ES-I3 (cell line): ENCODE measurements around the gene CNTNAP2.

Experiments
- H3K36me3 ChIP-seq: 2 replicates; pipeline ENCODE4 v1.6.1; 2013; ENCODE audit warnings: mild to moderate bottlenecking, low read length, control low read depth, moderate library complexity; ENCODE audit not compliant: insufficient read depth
- H3K4me1 ChIP-seq: 2 replicates; pipeline ENCODE4 v1.6.1; 2013; ENCODE audit warnings: mild to moderate bottlenecking, control low read depth, low read length; ENCODE audit not compliant: insufficient read depth
- H3K9ac ChIP-seq: 2 replicates; pipeline ENCODE4 v1.6.1; 2013; ENCODE audit warnings: low read depth, mild to moderate bottlenecking, low read length, moderate library complexity
- H3K9me3 ChIP-seq: 2 replicates; pipeline ENCODE4 v1.6.1; 2013; ENCODE audit warnings: mild to moderate bottlenecking, low read length, moderate library complexity; ENCODE audit not compliant: control insufficient read depth, insufficient read depth

Gene CNTNAP2

DNA sequence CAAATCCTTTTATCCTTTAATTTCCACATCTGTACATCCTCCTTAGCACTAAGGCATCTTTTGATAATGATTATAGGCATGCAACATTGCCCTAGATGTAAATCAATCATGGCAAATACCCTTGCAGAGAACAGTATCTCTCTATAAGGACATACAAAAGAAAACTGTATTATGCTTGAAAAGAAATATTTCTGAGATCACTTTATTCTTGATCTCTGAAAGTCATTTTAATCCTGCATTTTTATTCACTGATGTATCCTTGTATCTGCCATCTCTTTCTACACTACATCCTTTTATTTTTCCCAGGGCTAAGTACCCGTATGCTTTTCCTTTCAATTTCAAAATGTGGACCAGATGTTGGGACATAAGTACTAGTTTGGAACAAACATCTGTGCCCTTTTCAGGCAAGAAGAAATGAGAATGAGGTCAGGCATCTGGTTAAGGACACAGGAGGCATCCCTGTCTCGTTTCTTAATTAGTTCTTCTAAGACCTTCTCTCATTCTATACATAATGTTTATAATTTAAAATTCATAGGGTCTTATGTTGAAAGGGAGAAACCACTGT is 338.6 kb downstream of the CNTNAP2 start:
- H3K4me1 ChIP-seq = no peaks in the 10 kb centered on the region
- H3K9ac ChIP-seq = no peak overlapping the region
- no peaks in the 10 kb centered on the region for H3K9me3 ChIP-seq
- H3K36me3 ChIP-seq = no peaks in the 10 kb centered on the region

DNA sequence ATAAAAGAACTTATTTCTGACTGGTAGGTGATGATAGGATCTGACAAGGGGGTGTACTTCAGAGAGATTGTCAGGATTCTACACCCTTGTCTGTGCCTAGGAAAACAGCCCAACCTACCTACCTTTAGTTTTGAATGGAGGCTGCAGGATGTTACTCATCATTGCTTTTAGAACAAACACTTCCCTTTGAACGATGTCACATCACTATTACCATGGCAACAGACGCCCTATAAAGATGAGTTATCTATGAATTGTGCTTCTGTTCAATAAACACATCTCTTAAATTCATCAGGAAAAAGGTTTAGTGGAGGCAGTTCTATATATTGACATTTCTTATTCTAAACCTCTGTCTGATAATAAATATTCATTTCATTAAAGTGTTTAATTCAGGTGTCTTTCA is 362.4 kb downstream of the CNTNAP2 start:
- Histone ChIP-seq H3K9me3 (no peaks in the 10 kb centered on the region), H3K36me3 (no peaks in the 10 kb centered on the region), H3K9ac (no peak overlapping the region), H3K4me1 (no peaks in the 10 kb centered on the region)

DNA sequence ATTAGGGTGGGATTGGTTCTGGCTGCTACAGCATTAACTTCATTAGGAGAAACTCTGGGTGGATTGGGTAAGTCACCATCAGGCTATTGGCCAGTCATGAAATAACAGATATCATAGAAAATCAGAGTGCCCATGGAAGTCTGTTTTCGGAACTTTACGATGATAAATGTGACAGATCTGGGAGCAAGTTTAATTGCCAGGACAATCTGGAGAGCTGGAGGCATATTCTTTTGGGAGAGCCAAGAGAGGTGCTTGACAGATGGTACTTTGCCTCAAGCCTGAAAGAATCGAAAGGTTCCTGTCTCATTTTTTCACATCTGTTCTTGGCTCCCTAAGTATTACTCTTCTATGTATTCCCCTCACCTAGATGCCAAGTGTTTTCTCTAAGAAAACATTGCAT is 369.9 kb downstream of the CNTNAP2 start:
- H3K4me1 ChIP-seq = no peaks in the 10 kb centered on the region
- H3K9me3 ChIP-seq = 0 out of 2 replicates have a peak, but pooled peaks cover 7% of the 10 kb centered on the region
- no peaks in the 10 kb centered on the region for H3K36me3 ChIP-seq
- no peak overlapping the region for H3K9ac ChIP-seq

DNA sequence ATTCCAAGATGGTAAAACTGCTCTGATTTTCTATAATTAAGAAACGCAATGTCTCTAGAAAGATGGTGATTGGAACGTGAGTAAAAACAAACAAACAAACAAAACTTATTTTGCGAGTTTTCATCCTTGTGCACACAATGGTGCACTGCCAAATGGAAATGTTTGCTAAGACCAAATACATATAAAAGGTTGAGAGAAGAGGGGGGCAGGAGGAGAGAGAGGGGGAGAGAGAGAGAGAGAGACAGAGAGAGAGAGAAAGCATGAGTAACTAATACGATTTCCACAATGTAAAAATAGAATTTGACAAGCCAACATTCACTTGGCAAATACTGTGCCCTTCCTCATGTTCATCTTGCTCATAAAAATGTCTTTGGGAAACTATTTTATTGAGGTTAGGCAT is 375.4 kb downstream of the CNTNAP2 start:
- H3K4me1 ChIP-seq = no peaks in the 10 kb centered on the region
- H3K9ac ChIP-seq = no peak overlapping the region
- 0 out of 2 replicates have a peak, but pooled peaks cover 7% of the 10 kb centered on the region for H3K9me3 ChIP-seq
- H3K36me3 ChIP-seq = no peaks in the 10 kb centered on the region

DNA sequence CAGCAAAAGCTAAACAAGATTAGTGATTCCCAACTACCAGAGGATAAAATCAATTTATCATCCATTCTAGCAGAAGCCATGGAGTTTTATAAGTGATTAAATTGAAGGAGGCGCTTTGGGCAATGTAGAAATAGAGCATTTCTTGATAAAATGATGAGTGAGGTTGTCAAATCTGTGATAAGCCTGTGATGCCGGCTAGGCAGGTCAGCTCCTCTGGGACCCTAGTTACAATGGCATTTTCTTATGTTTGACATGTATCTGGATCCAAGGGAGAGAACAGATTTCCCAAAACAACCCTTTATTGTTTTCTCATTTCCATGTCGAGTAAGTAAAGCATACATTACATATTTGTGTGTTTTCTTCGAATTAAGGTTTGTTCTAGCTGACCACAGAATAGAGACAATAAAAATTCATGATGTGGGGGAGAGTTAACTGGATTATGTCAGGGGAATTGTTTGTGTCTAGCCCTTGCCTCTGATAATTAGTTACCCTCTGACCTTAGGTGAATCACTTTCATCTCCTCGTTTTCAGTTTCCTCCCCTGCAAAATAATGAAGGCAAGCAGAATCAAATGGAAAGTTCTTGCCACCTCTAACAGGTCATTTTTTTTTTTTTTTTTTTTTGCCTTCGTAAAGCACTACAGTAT is 378.5 kb downstream of the CNTNAP2 start:
- Histone ChIP-seq H3K9me3 (no peaks in the 10 kb centered on the region), H3K9ac (no peak overlapping the region), H3K4me1 (no peaks in the 10 kb centered on the region), H3K36me3 (no peaks in the 10 kb centered on the region)

DNA sequence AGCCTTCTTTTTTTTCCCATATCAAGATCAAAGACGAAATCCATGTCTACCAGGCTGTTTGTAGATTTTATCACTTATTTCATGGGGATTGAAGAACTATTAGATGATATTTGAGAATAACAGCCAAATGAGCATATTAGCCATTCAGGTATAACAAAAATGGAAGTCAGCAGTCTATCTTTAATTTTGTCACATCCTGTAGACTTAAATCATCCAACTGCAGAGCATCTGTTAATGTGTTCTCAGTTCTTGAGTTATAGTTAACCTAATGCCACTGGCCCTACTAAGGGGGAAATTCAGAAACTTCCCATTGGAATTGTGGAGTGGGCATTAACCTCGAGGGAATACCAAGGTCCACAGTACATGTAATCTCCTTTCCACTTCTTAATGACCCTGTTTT is 380.1 kb downstream of the CNTNAP2 start:
- Histone ChIP-seq H3K9me3 (no peaks in the 10 kb centered on the region; the same call in 1 of the 2 replicates), H3K36me3 (no peaks in the 10 kb centered on the region), H3K4me1 (no peaks in the 10 kb centered on the region), H3K9ac (no peak overlapping the region)

DNA sequence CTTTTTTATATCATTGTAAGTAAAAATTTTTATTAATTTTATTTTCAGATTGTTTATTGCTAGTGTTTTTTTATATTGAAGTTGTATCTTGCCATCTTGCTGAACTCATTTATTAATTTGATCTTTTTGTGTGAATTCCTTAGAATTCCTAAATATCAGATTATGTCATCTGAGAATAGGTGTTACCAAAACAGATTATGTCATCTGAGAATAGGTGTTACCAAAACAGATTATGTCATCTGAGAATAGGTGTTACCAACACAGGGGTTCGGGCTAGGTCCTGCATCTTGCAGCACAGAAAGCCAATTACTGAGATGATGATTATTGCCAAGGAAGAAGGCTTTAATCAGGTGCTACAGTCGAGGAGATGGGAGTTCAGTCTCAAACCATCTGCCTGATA is 383.4 kb downstream of the CNTNAP2 start:
- no peak overlapping the region for H3K9ac ChIP-seq
- H3K9me3 ChIP-seq = peaks cover 3% of the 10 kb centered on the region
- H3K36me3 ChIP-seq = no peaks in the 10 kb centered on the region
- no peaks in the 10 kb centered on the region for H3K4me1 ChIP-seq

DNA sequence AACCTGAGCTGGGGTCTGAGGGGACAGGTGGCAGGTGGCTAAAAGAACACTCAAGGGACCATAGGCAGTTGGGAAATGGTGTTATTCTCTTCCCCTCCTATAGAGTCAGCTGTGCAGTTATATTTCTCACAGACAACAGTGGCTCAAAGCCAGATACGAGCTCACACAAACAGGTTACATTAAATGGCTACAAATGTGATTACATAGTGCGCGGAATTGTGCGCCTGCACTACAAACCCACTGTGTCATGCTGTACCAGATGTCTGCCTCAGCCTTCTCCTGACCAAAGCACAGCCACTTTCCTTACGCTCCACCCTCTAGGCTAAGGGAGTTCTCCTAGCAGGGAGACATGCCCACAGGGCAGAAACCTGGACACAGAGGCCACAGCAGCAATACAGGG is 387.2 kb downstream of the CNTNAP2 start:
- Histone ChIP-seq H3K4me1 (no peaks in the 10 kb centered on the region), H3K9me3 (peaks cover 3% of the 10 kb centered on the region), H3K9ac (no peak overlapping the region), H3K36me3 (no peaks in the 10 kb centered on the region)

DNA sequence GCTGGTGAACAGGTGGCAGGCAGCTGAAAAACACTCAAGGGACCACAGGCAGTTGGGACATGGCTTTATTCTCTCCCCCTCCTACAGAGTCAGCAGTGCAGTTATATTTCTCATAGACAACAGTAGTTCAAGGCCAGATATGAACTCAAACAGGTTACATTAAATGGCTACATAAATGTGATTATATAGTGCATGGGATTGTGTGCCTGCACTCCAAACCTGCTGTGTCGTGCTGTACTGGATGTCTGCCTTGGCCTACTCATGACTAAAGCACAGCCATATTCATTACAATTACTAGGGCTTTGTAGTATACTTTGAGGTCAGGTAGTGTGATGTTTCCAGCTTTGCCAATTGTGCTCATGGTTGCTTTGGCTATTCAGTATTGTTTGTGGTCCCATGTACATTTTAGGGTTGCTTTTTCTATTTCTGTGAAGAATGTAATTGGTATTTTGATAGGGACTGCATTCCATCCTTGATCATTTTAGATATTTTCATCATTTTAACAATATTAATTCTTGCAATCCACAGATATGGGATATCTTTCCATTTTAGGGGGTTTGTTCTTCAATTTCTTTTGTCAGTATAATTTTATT is 393.6 kb downstream of the CNTNAP2 start:
- H3K9ac ChIP-seq = no peak overlapping the region
- no peaks in the 10 kb centered on the region for H3K4me1 ChIP-seq
- no peaks in the 10 kb centered on the region for H3K36me3 ChIP-seq
- H3K9me3 ChIP-seq = peaks cover 5% of the 10 kb centered on the region

DNA sequence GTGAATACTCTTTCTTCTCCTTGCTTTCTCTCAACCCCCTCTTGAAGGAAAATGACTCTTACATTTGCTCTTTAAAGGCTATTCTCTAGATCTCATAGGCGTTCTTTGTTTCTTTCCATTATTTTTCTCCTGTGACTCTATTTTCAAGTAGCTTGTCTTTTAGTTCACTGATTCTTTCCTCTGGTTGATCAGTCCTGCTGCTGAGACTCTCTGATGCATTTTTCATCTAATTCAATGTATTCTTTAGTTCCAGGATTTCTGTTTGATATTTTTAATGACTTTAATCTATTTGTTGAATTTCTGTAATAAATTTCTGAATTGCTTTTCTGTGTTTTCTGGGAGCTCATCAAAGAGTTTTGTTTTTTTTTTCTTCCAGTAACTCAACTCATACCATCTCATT is 397.7 kb downstream of the CNTNAP2 start:
- no peaks in the 10 kb centered on the region for H3K36me3 ChIP-seq
- peaks cover 5% of the 10 kb centered on the region for H3K9me3 ChIP-seq
- no peak overlapping the region for H3K9ac ChIP-seq
- H3K4me1 ChIP-seq = no peaks in the 10 kb centered on the region

DNA sequence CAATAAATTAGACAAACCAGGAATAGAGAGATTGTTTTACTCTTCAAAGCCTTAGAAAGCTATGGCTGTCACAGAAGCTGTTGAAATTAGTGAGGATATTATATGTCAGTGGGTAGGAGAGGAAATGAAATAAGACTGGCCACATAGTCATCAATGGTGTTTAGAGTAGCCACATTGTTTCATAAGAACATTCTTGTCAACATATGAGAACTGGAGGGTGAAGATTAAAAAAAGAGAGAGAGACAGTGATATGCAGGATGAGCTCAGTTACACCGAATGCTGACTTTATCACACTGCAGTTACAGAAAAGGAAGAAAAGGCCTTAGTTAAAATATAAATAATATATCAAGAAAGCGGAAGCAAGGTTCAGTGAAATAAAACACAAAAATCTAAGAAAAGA is 412.0 kb downstream of the CNTNAP2 start:
- no peaks in the 10 kb centered on the region for H3K36me3 ChIP-seq
- no peak overlapping the region for H3K9ac ChIP-seq
- no peaks in the 10 kb centered on the region for H3K4me1 ChIP-seq
- H3K9me3 ChIP-seq = no peaks in the 10 kb centered on the region

DNA sequence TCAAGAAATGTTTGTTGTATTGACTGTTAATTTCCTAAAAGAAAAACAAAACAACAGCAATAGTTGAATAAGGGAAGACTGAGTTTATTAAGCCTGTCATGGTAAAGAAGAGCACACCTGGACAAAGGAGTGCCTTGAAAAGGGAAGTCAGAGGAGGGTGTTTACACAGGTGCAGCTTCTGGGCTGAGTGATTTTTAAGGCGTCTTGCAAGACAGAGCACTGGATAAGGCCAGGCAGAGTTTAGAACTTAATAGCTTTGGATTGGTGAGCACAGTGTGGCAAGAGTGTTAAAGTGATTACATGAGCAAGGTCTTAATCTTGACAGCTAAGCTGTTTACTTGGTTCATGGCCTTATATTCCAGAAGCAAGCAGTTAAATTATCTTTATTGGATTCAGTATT is 423.2 kb downstream of the CNTNAP2 start:
- no peaks in the 10 kb centered on the region for H3K9me3 ChIP-seq
- no peaks in the 10 kb centered on the region for H3K36me3 ChIP-seq
- H3K9ac ChIP-seq = no peak overlapping the region
- no peaks in the 10 kb centered on the region for H3K4me1 ChIP-seq

DNA sequence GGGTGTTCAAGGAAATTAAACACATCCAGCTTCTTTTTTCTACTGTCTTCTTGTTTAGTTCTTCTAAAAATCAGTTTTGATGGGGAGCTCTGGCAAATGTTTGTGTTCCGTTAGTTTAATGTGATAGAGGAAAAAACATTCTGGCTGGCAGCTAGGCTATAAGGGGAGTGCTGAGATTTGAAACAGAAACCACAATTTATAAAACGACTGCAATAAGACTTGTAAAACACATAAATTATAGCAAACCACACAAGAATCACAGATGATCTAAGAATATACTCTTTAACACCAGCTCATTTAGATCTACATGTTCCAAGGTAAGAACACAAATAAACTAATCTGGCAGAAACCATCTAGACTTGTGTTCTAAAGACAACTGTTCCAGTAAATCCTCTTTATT is 425.5 kb downstream of the CNTNAP2 start:
- Histone ChIP-seq H3K36me3 (no peaks in the 10 kb centered on the region), H3K4me1 (no peaks in the 10 kb centered on the region), H3K9me3 (no peaks in the 10 kb centered on the region), H3K9ac (no peak overlapping the region)

DNA sequence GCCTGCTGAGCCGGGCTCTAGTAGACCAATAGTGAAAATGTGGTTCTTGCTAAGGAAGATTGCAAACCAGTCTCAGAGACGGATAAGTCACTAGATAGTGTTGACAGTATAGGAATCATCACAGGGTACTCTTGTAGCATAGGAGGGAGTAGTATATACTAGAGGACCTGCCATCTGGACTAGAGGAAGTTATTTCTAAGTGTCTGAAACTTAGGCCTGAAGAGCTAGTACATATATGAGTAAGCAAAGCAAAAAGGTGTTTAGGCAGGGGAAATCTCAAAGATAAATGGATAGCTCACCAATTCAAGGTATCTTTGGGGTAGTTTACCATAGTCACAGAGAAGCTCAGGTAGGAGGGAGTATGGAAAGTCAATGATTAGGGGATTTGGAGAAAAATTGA is 428.1 kb downstream of the CNTNAP2 start:
- Histone ChIP-seq H3K4me1 (no peaks in the 10 kb centered on the region), H3K36me3 (no peaks in the 10 kb centered on the region), H3K9ac (no peak overlapping the region), H3K9me3 (no peaks in the 10 kb centered on the region)

DNA sequence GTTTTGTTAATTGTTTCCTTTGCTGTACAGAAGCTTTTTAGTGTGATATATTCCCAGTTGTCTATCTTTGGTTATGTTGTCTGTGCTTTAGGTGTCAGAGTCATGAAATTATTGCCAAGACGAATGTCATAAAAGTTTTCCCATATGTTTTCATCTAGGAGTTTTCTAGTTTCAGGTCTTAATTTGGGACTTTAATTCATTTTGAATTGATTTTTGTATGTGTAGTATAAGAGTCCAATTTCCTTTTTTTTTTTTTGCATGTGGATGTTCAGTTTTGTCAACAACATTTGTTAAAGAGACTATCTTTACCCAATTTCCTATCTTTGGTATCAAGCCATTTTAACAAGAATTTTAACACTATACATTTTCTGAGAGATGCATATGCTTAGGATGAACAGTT is 432.2 kb downstream of the CNTNAP2 start:
- Histone ChIP-seq H3K9ac (no peak overlapping the region), H3K4me1 (no peaks in the 10 kb centered on the region), H3K9me3 (no peaks in the 10 kb centered on the region), H3K36me3 (no peaks in the 10 kb centered on the region)
